H1 (cell line): ENCODE measurements around the gene WDR45B. TPM values are rescaled to one million over a fixed set of nuclear protein-coding genes. Genes with fewer than 3 reads are reported as not detected.

Experiments
- CTCF ChIA-PET: fragments of 300-600 bp; sonication (Branson Sonifier 250); formaldehyde crosslinking; loops from one replicate; lab custom pipeline; 2021; ENCODE audit not compliant: partially characterized antibody; lab: Charles Lee
- POLR2A ChIA-PET: fragments of 300-600 bp; sonication (Branson Sonifier 250); formaldehyde crosslinking; loops from one replicate; lab custom pipeline; 2021; ENCODE audit warnings: inconsistent platforms; ENCODE audit not compliant: partially characterized antibody; lab: Charles Lee
- DNase-seq, 2 experiments: peaks; one replicate each; pipeline versions ENCODE4 v3.0.0 to v3.0.0-alpha.2; 2010 to 2022; ENCODE audit warnings: low spot score in 2 of 2, low read depth in 1 of 2, mixed read lengths in 1 of 2
- FAIRE-seq: peaks from 2 replicates; lab custom pipeline; 2011; peaks lifted over from hg19 to GRCh38; lab: Jason Lieb, UNC
- H2AFZ ChIP-seq: 2 replicates; pipeline ENCODE4 v1.8.1; 2012; ENCODE audit warnings: low read length, inconsistent platforms
- H2AK5ac ChIP-seq: 2 replicates; pipeline ENCODE4 v1.6.1; 2013; ENCODE audit warnings: low read depth, low read length
- H2BK120ac ChIP-seq: replicated peaks from 2 replicates; pipeline ENCODE3; 2013; ENCODE audit warnings: low read depth, low read length, inconsistent platforms
- H2BK12ac ChIP-seq: 2 replicates; pipeline ENCODE4 v1.6.1; 2013; ENCODE audit warnings: low read depth, low read length
- H2BK15ac ChIP-seq: 2 replicates; pipeline ENCODE4 v1.6.1; 2013; ENCODE audit warnings: low read length
- H2BK20ac ChIP-seq: 2 replicates; pipeline ENCODE4 v1.6.1; 2013; ENCODE audit warnings: low read length
- H2BK5ac ChIP-seq: 2 replicates; pipeline ENCODE4 v1.6.1; 2013; ENCODE audit warnings: low read depth, low read length
- H3K14ac ChIP-seq: 2 replicates; pipeline ENCODE4 v1.6.1; 2013; ENCODE audit warnings: inconsistent platforms; ENCODE audit not compliant: insufficient read length
- H3K18ac ChIP-seq: 2 replicates; pipeline ENCODE4 v1.6.1; 2013; ENCODE audit warnings: low read length; ENCODE audit errors: extremely low read depth
- H3K23ac ChIP-seq: 2 replicates; pipeline ENCODE4 v1.6.1; 2013; ENCODE audit warnings: inconsistent platforms; ENCODE audit not compliant: insufficient read length
- H3K23me2 ChIP-seq: 2 replicates; pipeline ENCODE4 v1.6.1; 2013; ENCODE audit warnings: low read depth, low read length
- H3K27ac ChIP-seq: 2 replicates; pipeline ENCODE4 v1.6.1; 2011; ENCODE audit warnings: low read depth, low read length, inconsistent platforms
- H3K27me3 ChIP-seq, 4 experiments: replicated peaks in 1 of 4; 1 replicate in 1 of 4; 2 replicates in 3 of 4; pipeline versions ENCODE4 v1.6.1 to v1.8.1; 2011 to 2013; ENCODE audit warnings: low read length in 3 of 4, mild to moderate bottlenecking in 3 of 4, inconsistent platforms in 2 of 4, mixed read lengths in 2 of 4, moderate library complexity in 1 of 4; ENCODE audit not compliant: control insufficient read depth in 3 of 4, insufficient read depth in 3 of 4; ENCODE audit errors: extremely low read depth in 1 of 4
- H3K36me3 ChIP-seq, 4 experiments: 2 replicates each; pipeline versions ENCODE4 v1.6.1 to v1.8.1; 2011 to 2013; ENCODE audit warnings: mild to moderate bottlenecking in 4 of 4, low read length in 3 of 4, moderate library complexity in 2 of 4, control low read depth in 1 of 4, inconsistent platforms in 1 of 4; ENCODE audit not compliant: insufficient read depth in 4 of 4, control insufficient read depth in 2 of 4
- H3K4ac ChIP-seq: replicated peaks from 2 replicates; pipeline ENCODE3; 2013; ENCODE audit warnings: low read length, low read depth, mixed read lengths, inconsistent platforms; ENCODE audit not compliant: insufficient read length
- H3K4me1 ChIP-seq, 4 experiments: replicated peaks in 1 of 4; 1 replicate in 1 of 4; 2 replicates in 3 of 4; pipeline versions ENCODE4 v1.6.1 to v1.8.1; 2011 to 2013; ENCODE audit warnings: low read length in 3 of 4, inconsistent platforms in 2 of 4, mixed read lengths in 1 of 4; ENCODE audit not compliant: insufficient read depth in 4 of 4, control insufficient read depth in 3 of 4
- H3K4me2 ChIP-seq, 2 experiments: 2 replicates each; pipeline versions ENCODE4 v1.6.1 to v1.8.1; 2011 to 2013; ENCODE audit warnings: low read depth in 2 of 2, low read length in 2 of 2, control low read depth in 1 of 2, inconsistent platforms in 1 of 2, mild to moderate bottlenecking in 1 of 2; ENCODE audit not compliant: insufficient read depth in 1 of 2
- H3K4me3 ChIP-seq, 4 experiments: fragments of 200-600, 300-600 bp in 1 of 4; sonication (generic), shearing (Covaris generic), sonication (Bioruptor Twin) in 1 of 4; 2 replicates each; pipeline versions ENCODE4 v1.5.1 to v1.8.1; 2011 to 2016; ENCODE audit warnings: low read length in 4 of 4, low read depth in 3 of 4, control low read depth in 2 of 4, inconsistent platforms in 2 of 4, mild to moderate bottlenecking in 2 of 4, mixed read lengths in 1 of 4, moderate library complexity in 1 of 4; ENCODE audit not compliant: insufficient read depth in 2 of 4; ENCODE audit errors: extremely low read depth in 1 of 4
- H3K56ac ChIP-seq: replicated peaks from 2 replicates; pipeline ENCODE3; 2013; ENCODE audit warnings: low read depth, mild to moderate bottlenecking, mixed read lengths, low read length, inconsistent platforms; ENCODE audit not compliant: insufficient read length
- H3K79me1 ChIP-seq: 2 replicates; pipeline ENCODE4 v1.6.1; 2013; ENCODE audit warnings: low read depth, low read length, control low read depth
- H3K79me2 ChIP-seq, 2 experiments: 2 replicates each; pipeline versions ENCODE4 v1.6.1 to v1.8.1; 2012 to 2013; ENCODE audit warnings: low read length in 2 of 2, mild to moderate bottlenecking in 2 of 2, inconsistent platforms in 1 of 2; ENCODE audit not compliant: insufficient read depth in 2 of 2, control insufficient read depth in 1 of 2
- H3K9ac ChIP-seq, 4 experiments: replicated peaks in 1 of 4; 1 replicate in 1 of 4; 2 replicates in 3 of 4; pipeline versions ENCODE4 v1.6.1 to v1.8.1; 2011 to 2013; ENCODE audit warnings: low read depth in 3 of 4, low read length in 3 of 4, control low read depth in 2 of 4, mild to moderate bottlenecking in 2 of 4, moderate library complexity in 2 of 4, inconsistent platforms in 1 of 4; ENCODE audit errors: extremely low read depth in 1 of 4
- H3K9me3 ChIP-seq, 2 experiments: 2 replicates each; pipeline versions ENCODE4 v1.6.1 to v1.8.1; 2012 to 2013; ENCODE audit warnings: mild to moderate bottlenecking in 2 of 2, moderate library complexity in 2 of 2, control low read depth in 1 of 2, inconsistent platforms in 1 of 2, low read depth in 1 of 2, low read length in 1 of 2, mixed read lengths in 1 of 2; ENCODE audit not compliant: insufficient read depth in 2 of 2
- H4K20me1 ChIP-seq, 2 experiments: replicated peaks in 1 of 2; 2 replicates each; pipeline versions ENCODE3 to v1.8.1; 2011 to 2013; ENCODE audit warnings: inconsistent platforms in 2 of 2, low read length in 2 of 2, mild to moderate bottlenecking in 1 of 2; ENCODE audit not compliant: insufficient read depth in 2 of 2, control insufficient read depth in 1 of 2
- H4K5ac ChIP-seq: 2 replicates; pipeline ENCODE4 v1.6.1; 2013; ENCODE audit warnings: low read length, low read depth, mixed read lengths, inconsistent platforms; ENCODE audit not compliant: insufficient read length
- H4K8ac ChIP-seq: 2 replicates; pipeline ENCODE4 v1.8.0; 2013; ENCODE audit warnings: mild to moderate bottlenecking, moderate library complexity, low read length, inconsistent platforms; ENCODE audit not compliant: insufficient read depth; ENCODE audit errors: extremely low read depth
- H4K91ac ChIP-seq: replicated peaks from 2 replicates; pipeline ENCODE3; 2013; ENCODE audit warnings: low read length, mixed read lengths, inconsistent platforms; ENCODE audit not compliant: insufficient read length
- ASH2L ChIP-seq: fragments of 200-600, 300-600 bp; sonication (generic); IDR thresholded peaks from one replicate; pipeline ENCODE4 v1.7.1; 2017; ENCODE audit warnings: low read length
- BRCA1 ChIP-seq: IDR thresholded peaks from 2 replicates; pipeline ENCODE4 v1.6.1; 2012; ENCODE audit warnings: low read depth, low read length, improper control_type of control experiment
- CBX8 ChIP-seq: fragments of 300-800, 300-1000 bp; sonication (generic); IDR thresholded peaks from 2 replicates; pipeline ENCODE4 v1.7.1; 2016; ENCODE audit warnings: low read depth, low read length, borderline replicate concordance
- CEBPB ChIP-seq: IDR thresholded peaks from 2 replicates; pipeline ENCODE4 v1.6.1; 2012; ENCODE audit warnings: low read depth, low read length
- E2F6 ChIP-seq: IDR thresholded peaks from 2 replicates; pipeline ENCODE4 v1.6.1; 2012; ENCODE audit warnings: inconsistent platforms
- KDM1A ChIP-seq: fragments of 200-600, 300-600 bp; sonication (generic); IDR thresholded peaks from 2 replicates; pipeline ENCODE4 v1.7.1; 2016; ENCODE audit warnings: mild to moderate bottlenecking, low read length, borderline replicate concordance
- RAD21 ChIP-seq, 2 experiments: IDR thresholded peaks in 1 of 2; conservative IDR thresholded peaks in 1 of 2; 2 replicates each; pipeline ENCODE4 v1.6.1; 2011; ENCODE audit warnings: low read depth in 2 of 2, low read length in 2 of 2, improper control_type of control experiment in 1 of 2, inconsistent platforms in 1 of 2, mild to moderate bottlenecking in 1 of 2, moderate library complexity in 1 of 2
- RBBP5 ChIP-seq: IDR thresholded peaks from 2 replicates; pipeline ENCODE4 v1.7.1; 2012; ENCODE audit warnings: low read depth, mild to moderate bottlenecking, inconsistent platforms, low read length, moderate library complexity, borderline replicate concordance
- RNF2 ChIP-seq: fragments of 200-900, 300-1000 bp; sonication (generic); IDR thresholded peaks from 2 replicates; pipeline ENCODE4 v1.7.1; 2016; ENCODE audit warnings: borderline replicate concordance, low read depth, mild to moderate bottlenecking, antibody characterized with exemption, low read length; ENCODE audit not compliant: poor library complexity, severe bottlenecking; ENCODE audit errors: missing control alignments
- SP2 ChIP-seq: IDR thresholded peaks from 2 replicates; pipeline ENCODE4 v1.6.1; 2012; ENCODE audit warnings: mild to moderate bottlenecking, low read length, inconsistent platforms
- TEAD4 ChIP-seq: IDR thresholded peaks from 2 replicates; pipeline ENCODE4 v1.6.1; 2012; ENCODE audit warnings: low read depth, low read length, inconsistent platforms, mixed read lengths
- USF2 ChIP-seq: IDR thresholded peaks from 2 replicates; pipeline ENCODE4 v1.6.1; 2011; ENCODE audit warnings: low read length, improper control_type of control experiment
- WGBS, 2 experiments: shearing (Covaris generic) in 1 of 2; methylation state at CpG; one replicate each; pipeline versions ENCODE4 v1.1.6 to v1.1.7; 2013 to 2015; ENCODE audit warnings: low lambda C conversion rate in 2 of 2, mixed read lengths in 2 of 2, inconsistent platforms in 1 of 2, low coverage in 1 of 2, missing lambda C conversion rate in 1 of 2; ENCODE audit not compliant: insufficient replicate concordance in 2 of 2, insufficient coverage in 1 of 2, insufficient read length in 1 of 2; ENCODE audit errors: extremely low coverage in 1 of 2, missing lambda C conversion rate in 1 of 2; 5-methylcytosine and 5-hydroxymethylcytosine counted together
- polyA plus RNA-seq, 7 experiments: library from polyadenylated mRNA; depleted of rRNA in 3 of 7; stranded (reverse) in 5 of 7; unstranded in 2 of 7; fragments of >200 nt in 5 of 7; fragments of 200-250 nt in 2 of 7; gene quantifications; 1 replicate in 5 of 7; 2 replicates in 1 of 7; 4 replicates in 1 of 7; pipeline versions ENCODE4 v1.2.1 to v1.2.3, GENCODE V29; 2011 to 2013; ENCODE audit warnings: missing spikeins in 2 of 7, mixed read lengths in 2 of 7
- total RNA-seq: library from RNA; stranded (reverse); fragmentation: NEBNext Ultra II Directional; extraction: Animal tissue kit (Norgen Biotek cat#: 25700); gene quantifications from 2 replicates; pipeline ENCODE4 v1.2.1, GENCODE V29; 2021

WDR45B gene
- total and polyA plus RNA-seq, 2 of the 8 experiments (the other 6 are each of a cell fraction or from before 2014, with no cell fraction given): 82.0 to 100 TPM

GRCh38 chr17:82632451-82632850 is 15.8 kb downstream of the WDR45B start:
- Histone ChIP-seq H3K79me2 (peaks cover 4 to 66% of the 10 kb centered on the region in 2 experiments; a peak in 3 of 4 replicates), H2AFZ (no peak overlapping the region), H3K9me3 (no peaks in the 10 kb centered on the region), H2BK20ac (no peak overlapping the region), H4K20me1 (peaks cover 6 to 22% of the 10 kb centered on the region in 2 experiments), H3K9ac (no peak overlapping the region), H3K18ac (no peak overlapping the region), H4K8ac (no peak overlapping the region), H2AK5ac (no peak overlapping the region), H3K14ac (no peak overlapping the region), H3K79me1 (peaks cover 12% of the 10 kb centered on the region), H2BK120ac (no peak overlapping the region), H4K91ac (no peak overlapping the region), H3K27ac (no peak overlapping the region), H4K5ac (no peak overlapping the region), H3K4ac (no peak overlapping the region), H3K23ac (no peak overlapping the region), H3K4me3 (no peak overlapping the region), H2BK15ac (no peak overlapping the region), H3K4me2 (no peak overlapping the region), H2BK12ac (no peak overlapping the region), H3K23me2 (no peaks in the 10 kb centered on the region), H3K27me3 (no peaks in the 10 kb centered on the region), H3K36me3 (peaks cover 5 to 21% (median 6%) of the 10 kb centered on the region in 4 experiments; a peak in 7 of 8 replicates), H2BK5ac (no peak overlapping the region), H3K56ac (no peak overlapping the region), H3K4me1 (peaks cover 0 to 5% (median 0%) of the 10 kb centered on the region in 4 experiments; a peak in 1 of 7 replicates)
- WGBS, 2 experiments: 90% methylated on average over 8 of the region's 8 CpGs; no CpG with 5 or more reads in 1 of the 2 experiments
- ChIA-PET CTCF (interaction anchor here (1.1 kb wide), 1 partner anchor 16 kb away, joined by 3 read pairs; no protein-coding TSS in a partner anchor), POLR2A (interaction anchor here (0.7 kb wide), 1 partner anchor 9 kb away, joined by 3 read pairs; no protein-coding TSS in a partner anchor)
- FAIRE-seq: no peak
- DNase-seq: no peak
- TF ChIP-seq RBBP5: no peak
- no peak for TF ChIP-seq RNF2
- TF ChIP-seq E2F6: no peak
- TF ChIP-seq USF2: no peak
- TF ChIP-seq RAD21 (IDR thresholded peaks at IDR 0.05 in 1 of 2, conservative IDR thresholded peaks at IDR 0.05 in 1 of 2; ENCODE audit: low read depth in 2 of 2, low read length in 2 of 2): no peak
- TF ChIP-seq TEAD4: no peak
- TF ChIP-seq CEBPB: no peak
- TF ChIP-seq ASH2L: no peak
- TF ChIP-seq KDM1A: no peak
- TF ChIP-seq BRCA1: no peak
- TF ChIP-seq CBX8: no peak
- no peak for TF ChIP-seq SP2
